ENCODE measurements around the gene MED12L. TPM values are rescaled to one million over a fixed set of nuclear protein-coding genes. Genes with fewer than 3 reads are reported as not detected.
"Not testable (repeated sequence)": the region's sequence is repeated elsewhere in the genome, so short reads cannot be mapped to it uniquely, and the experiment has no call there.

The MED12L gene
- total and polyA plus RNA-seq, 10 of the 15 experiments (the other 5 are each of a cell fraction or from before 2014, with no cell fraction given), result 0.01 to 0.06 (median 0.03) TPM; not detected in 2

GRCh38 chr3:151081082-151081481 lies 4.4 kb upstream of the MED12L start:
- intact Hi-C loops (cut with micrococcal nuclease; ENCODE audit: unreplicated experiment), result not testable (repeated sequence)
- 0% methylated on average over 1 of the region's 1 CpG for WGBS (ENCODE audit: insufficient coverage, insufficient replicate concordance, low lambda C conversion rate, missing lambda C conversion rate)

GRCh38 chr3:151082880-151083838 lies 2.3 kb upstream of the MED12L start:
- H4K20me1 ChIP-seq (ENCODE audit: control insufficient read depth, insufficient read depth), result no peaks in the 10 kb centered on the region
- no peaks in the 10 kb centered on the region for H3K36me3 ChIP-seq (ENCODE audit: control insufficient read depth in 2 of 2, insufficient read depth in 2 of 2, low read length in 1 of 2)
- DNase-seq (ENCODE audit: low read depth, low spot score), result no peak
- ChIA-PET CTCF (interaction anchor here (0.9 kb wide), 1 partner anchor 11 kb away, joined by 4 read pairs; no protein-coding TSS in a partner anchor), RAD21 (ENCODE audit: unreplicated experiment) (no interaction called here), SMC1A (ENCODE audit: uncharacterized antibody, unreplicated experiment) (interaction anchor here (0.7 kb wide), 1 partner anchor 44 kb away, joined by 3 read pairs; no protein-coding TSS in a partner anchor), POLR2A (no interaction called here)
- no peak overlapping the region for H2AFZ ChIP-seq (ENCODE audit: control insufficient read depth, low read depth, low read length)
- 28% methylated on average over 5 of the region's 5 CpGs for WGBS (ENCODE audit: insufficient coverage, insufficient replicate concordance, low lambda C conversion rate, missing lambda C conversion rate)
- peaks cover 9 to 17% of the 10 kb centered on the region in 2 experiments; a peak in 3 of 4 replicates for H3K27me3 ChIP-seq (replicated peaks in 1 of 2; ENCODE audit: control insufficient read depth in 2 of 2, insufficient read depth in 2 of 2, low read length in 1 of 2)
- no peak overlapping the region for H3K27ac ChIP-seq (ENCODE audit: control insufficient read depth, insufficient read depth)
- H3K4me1 ChIP-seq (ENCODE audit: control insufficient read depth, insufficient read depth, low read length), result no peaks in the 10 kb centered on the region
- no peak for ATAC-seq
- FAIRE-seq, result no peak
- H3K9ac ChIP-seq (ENCODE audit: control insufficient read depth, insufficient read depth, low read length), result no peak overlapping the region
- H3K9me3 ChIP-seq (replicated peaks; ENCODE audit: control insufficient read depth, insufficient read depth, low read length), result no peaks in the 10 kb centered on the region
- H3K4me3 ChIP-seq, result no peak overlapping the region
- H3K79me2 ChIP-seq (ENCODE audit: control insufficient read depth, insufficient read depth, low read length), result no peaks in the 10 kb centered on the region
- intact Hi-C loops (cut with micrococcal nuclease; ENCODE audit: unreplicated experiment) (no loop called here), in situ Hi-C loops (cut with MboI) (no loop called here)
- H3K4me2 ChIP-seq (ENCODE audit: control insufficient read depth, insufficient read depth), result no peak overlapping the region
- no TSS peak for BruUV-seq (replicated peaks)
- no peak for TF ChIP-seq EED (IDR thresholded peaks at IDR 0.05; ENCODE audit: low read depth)
- no peak for TF ChIP-seq ZNF217 (IDR thresholded peaks at IDR 0.05)
- no peak for TF ChIP-seq ZNF592 (IDR thresholded peaks at IDR 0.05)
- no peak for TF ChIP-seq MXI1 (IDR thresholded peaks at IDR 0.05; ENCODE audit: low read depth, low read length)
- TF ChIP-seq FOS (IDR thresholded peaks at IDR 0.05; ENCODE audit: borderline replicate concordance, extremely low read depth, insufficient read length), result no peak
- TF ChIP-seq ATF3 (IDR thresholded peaks at IDR 0.05; ENCODE audit: borderline replicate concordance, extremely low read depth, low read depth, low read length), result no peak

More at GRCh38 chr3:151081082-151081481, 4.4 kb upstream of the MED12L start:
- H4K20me1 ChIP-seq (ENCODE audit: control insufficient read depth, insufficient read depth); POLR2A ChIA-PET; BruUV-seq (replicated peaks); H2AFZ ChIP-seq (ENCODE audit: control insufficient read depth, low read depth, low read length); H3K4me1 ChIP-seq (ENCODE audit: control insufficient read depth, insufficient read depth, low read length); H3K9ac ChIP-seq (ENCODE audit: control insufficient read depth, insufficient read depth, low read length); H3K79me2 ChIP-seq (ENCODE audit: control insufficient read depth, insufficient read depth, low read length); H3K36me3 ChIP-seq (ENCODE audit: control insufficient read depth in 2 of 2, insufficient read depth in 2 of 2, low read length in 1 of 2); CTCF ChIA-PET; ATAC-seq; H3K4me3 ChIP-seq; FAIRE-seq; RAD21 ChIA-PET (ENCODE audit: unreplicated experiment); H3K9me3 ChIP-seq (replicated peaks; ENCODE audit: control insufficient read depth, insufficient read depth, low read length); in situ Hi-C loops (cut with MboI); H3K27me3 ChIP-seq (replicated peaks in 1 of 2; ENCODE audit: control insufficient read depth in 2 of 2, insufficient read depth in 2 of 2, low read length in 1 of 2); H3K4me2 ChIP-seq (ENCODE audit: control insufficient read depth, insufficient read depth); SMC1A ChIA-PET (ENCODE audit: uncharacterized antibody, unreplicated experiment); H3K27ac ChIP-seq (ENCODE audit: control insufficient read depth, insufficient read depth); DNase-seq (ENCODE audit: low read depth, low spot score): not testable (repeated sequence)

All from GM12878 (cell line).